ACC112 (cell line): ENCODE data around the gene OR5K1.

Source experiments
- H2AFZ ChIP-seq: fragments of 200-600 bp; sonication (generic); one replicate; pipeline ENCODE4 v1.6.0; 2017; ENCODE audit warnings: antibody characterized with exemption, low read length; ENCODE audit not compliant: unreplicated experiment
- H3K27ac ChIP-seq: fragments of 200-600 bp; sonication (generic); 2 replicates; pipeline ENCODE4 v1.5.1; 2014; ENCODE audit warnings: low read depth, mild to moderate bottlenecking, antibody characterized with exemption, low read length, moderate library complexity
- H3K27me3 ChIP-seq: fragments of 200-600 bp; sonication (generic); 2 replicates; pipeline ENCODE4 v1.6.1; 2014; ENCODE audit warnings: mild to moderate bottlenecking, antibody characterized with exemption, low read length, moderate library complexity, mixed read lengths; ENCODE audit not compliant: insufficient read depth
- H3K36me3 ChIP-seq: fragments of 200-600 bp; sonication (generic); 2 replicates; pipeline ENCODE4 v1.6.1; 2016; ENCODE audit warnings: mild to moderate bottlenecking, antibody characterized with exemption, low read length, moderate library complexity, mixed read lengths; ENCODE audit not compliant: insufficient read depth
- H3K4me1 ChIP-seq: fragments of 200-600 bp; sonication (generic); one replicate; pipeline ENCODE4 v1.6.1; 2016; ENCODE audit warnings: low read length, mixed read lengths; ENCODE audit not compliant: insufficient read depth, unreplicated experiment, control insufficient read depth
- H3K4me3 ChIP-seq: fragments of 200-600 bp; sonication (generic); 2 replicates; pipeline ENCODE4 v1.5.1; 2014; ENCODE audit warnings: mild to moderate bottlenecking, low read depth, low read length
- H3K79me2 ChIP-seq: fragments of 200-600 bp; sonication (generic); one replicate; pipeline ENCODE4 v1.6.0; 2016; ENCODE audit warnings: low read length; ENCODE audit not compliant: control insufficient read depth, unreplicated experiment, insufficient read depth

The OR5K1 gene

DNA sequence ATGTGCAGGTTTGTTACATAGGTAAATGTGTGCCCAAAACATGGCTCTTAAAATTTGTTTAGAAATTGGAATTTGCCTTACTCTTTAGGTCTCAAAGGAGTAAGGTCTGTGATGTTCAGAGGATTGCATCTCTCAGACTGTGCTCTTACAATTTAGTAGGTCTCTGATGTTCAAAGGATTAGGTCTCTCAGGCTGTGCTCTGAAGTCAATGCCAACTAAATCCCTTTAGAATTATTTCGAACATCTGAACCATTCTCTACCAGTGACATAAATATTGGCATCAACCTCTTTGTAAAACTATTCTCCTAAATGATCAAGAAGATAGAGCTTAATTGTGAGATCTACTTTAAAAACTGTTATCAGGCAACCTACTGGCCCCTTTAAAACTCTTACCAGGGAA is at the start of gene OR5K1:
TSS of gene OR5K1 (plus strand) at position 301 of the 400 bp plus-strand sequence. CDS start 6,376 bp downstream, outside the sequence.
- H3K27me3 ChIP-seq: peaks cover 40% of the 10 kb centered on the region
- H3K4me3 ChIP-seq: no peak within 1 kb of the TSS
- H3K4me1 ChIP-seq: no peaks in the 10 kb centered on the region
- no peak within 1 kb of the TSS for H2AFZ ChIP-seq
- no peaks in the 10 kb centered on the region for H3K36me3 ChIP-seq
- no peak within 1 kb of the TSS for H3K27ac ChIP-seq
- no peaks in the 10 kb centered on the region for H3K79me2 ChIP-seq

DNA sequence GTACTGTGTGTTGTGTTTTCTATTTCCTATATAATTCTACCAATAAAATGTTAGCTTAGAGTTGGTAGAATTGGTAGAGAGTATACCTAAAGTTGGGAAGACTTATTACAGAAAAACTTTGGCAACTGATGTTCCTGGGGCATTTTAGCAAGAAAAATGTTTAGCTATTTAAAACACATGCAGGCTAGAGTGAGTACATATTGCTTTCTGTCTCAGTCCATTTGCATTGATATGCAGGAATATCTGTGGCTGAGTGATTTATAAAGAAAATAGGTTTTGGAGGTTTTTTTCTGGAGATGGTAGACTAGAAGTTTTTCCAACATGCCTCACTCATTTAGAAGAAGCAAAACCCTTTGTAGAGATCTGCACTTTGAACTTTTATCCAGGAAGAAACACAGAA is 30.4 kb upstream of the OR5K1 start:
- Histone ChIP-seq H2AFZ (no peak overlapping the region), H3K4me1 (no peaks in the 10 kb centered on the region), H3K27me3 (peaks cover 22% of the 10 kb centered on the region; the same call in 1 of the 2 replicates), H3K4me3 (no peak overlapping the region), H3K27ac (no peak overlapping the region), H3K36me3 (no peaks in the 10 kb centered on the region), H3K79me2 (no peaks in the 10 kb centered on the region)

DNA sequence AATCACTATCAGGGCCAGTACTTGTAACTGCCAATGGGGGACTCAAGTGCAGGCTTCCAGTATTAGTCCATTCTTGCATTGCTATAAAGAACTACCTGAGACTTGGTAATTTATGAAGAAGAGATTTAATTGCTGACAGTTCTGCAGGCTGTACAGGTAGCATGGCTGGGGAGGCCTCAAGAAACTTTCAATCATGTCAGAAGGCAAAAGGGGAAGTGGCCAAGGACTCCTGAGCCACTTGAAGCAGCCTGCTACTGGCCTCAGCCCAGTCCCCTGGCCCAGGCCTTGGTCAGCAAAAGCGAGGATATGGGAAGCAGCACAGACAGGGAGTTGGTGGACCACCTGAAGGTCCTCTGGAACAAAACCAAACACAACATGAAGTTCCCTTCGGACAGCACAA is 29.2 kb upstream of the OR5K1 start:
- Histone ChIP-seq H3K4me3 (no peak overlapping the region), H3K27me3 (peaks cover 33% of the 10 kb centered on the region), H2AFZ (no peak overlapping the region), H3K4me1 (no peaks in the 10 kb centered on the region), H3K79me2 (no peaks in the 10 kb centered on the region), H3K27ac (no peak overlapping the region), H3K36me3 (no peaks in the 10 kb centered on the region)

- Histone ChIP-seq H3K36me3 (no peaks in the 10 kb centered on the region), H2AFZ (no peak overlapping the region)
Observed at GRCh38 chr3:98434412-98434811, 28.6 kb upstream of the OR5K1 start.

DNA sequence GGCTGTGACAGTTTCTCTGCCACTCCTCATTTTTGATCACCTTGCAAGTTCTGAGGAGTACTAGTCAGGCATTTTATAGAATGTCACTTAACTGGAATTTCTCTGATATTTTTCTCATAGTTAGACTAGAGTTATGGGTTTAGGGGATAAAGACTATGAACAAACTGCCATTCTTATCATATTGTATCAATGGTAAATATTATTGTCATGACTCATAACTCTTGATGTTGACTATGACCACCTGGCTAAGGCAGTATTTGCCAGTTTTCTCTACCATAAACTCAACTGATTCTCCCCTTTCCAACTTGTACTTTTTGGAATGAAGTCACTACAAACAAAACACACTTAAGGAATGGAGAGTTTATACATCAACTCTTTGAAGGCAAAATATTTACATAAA is 22.7 kb upstream of the OR5K1 start:
- Histone ChIP-seq H3K4me3 (no peak overlapping the region), H3K27ac (no peak overlapping the region), H3K4me1 (no peaks in the 10 kb centered on the region), H2AFZ (no peak overlapping the region), H3K79me2 (no peaks in the 10 kb centered on the region), H3K27me3 (peaks cover 71% of the 10 kb centered on the region), H3K36me3 (no peaks in the 10 kb centered on the region)

More at GRCh38 chr3:98434412-98434811, 28.6 kb upstream of the OR5K1 start:
- Histone ChIP-seq H3K27ac (no peak overlapping the region), H3K4me1 (no peaks in the 10 kb centered on the region), H3K27me3 (peaks cover 33% of the 10 kb centered on the region), H3K79me2 (no peaks in the 10 kb centered on the region), H3K4me3 (no peak overlapping the region)

GRCh38 chr3:98445949-98446406 is 17.0 kb upstream of the OR5K1 start:
- Histone ChIP-seq H3K4me1 (no peaks in the 10 kb centered on the region), H3K36me3 (no peaks in the 10 kb centered on the region), H2AFZ (no peak overlapping the region), H3K4me3 (no peak overlapping the region), H3K27ac (no peak overlapping the region), H3K79me2 (no peaks in the 10 kb centered on the region), H3K27me3 (peaks cover 45% of the 10 kb centered on the region)

DNA sequence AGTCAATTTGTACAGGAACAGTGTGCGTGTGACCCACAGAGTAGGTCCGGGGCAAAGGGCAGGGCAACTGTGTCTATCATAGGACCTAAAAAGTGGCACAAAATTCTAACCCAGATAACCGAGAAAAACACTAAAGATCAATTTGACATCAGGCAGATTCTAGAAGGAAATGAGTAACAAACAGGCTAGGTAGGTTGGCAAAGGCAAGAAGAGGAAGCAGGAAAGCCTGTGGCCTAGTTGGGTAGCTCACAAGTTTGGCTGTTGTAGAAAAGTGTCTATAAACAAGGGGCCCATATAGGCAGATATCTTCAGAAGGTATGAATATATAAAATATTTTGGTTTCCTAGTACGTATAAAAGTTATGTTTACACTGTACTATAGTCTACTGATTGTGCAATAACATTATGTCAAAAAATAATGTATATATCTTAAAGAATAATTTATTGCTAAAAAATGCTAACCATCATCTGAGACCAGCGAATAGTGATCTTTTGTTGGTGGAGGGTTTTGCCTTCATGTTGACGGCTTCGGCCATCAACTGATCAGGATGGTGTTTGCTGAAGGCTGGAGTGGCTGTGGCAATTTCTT is 13.3 kb upstream of the OR5K1 start:
- H3K4me1 ChIP-seq: no peaks in the 10 kb centered on the region
- no peak overlapping the region for H3K27ac ChIP-seq
- no peak overlapping the region for H2AFZ ChIP-seq

GRCh38 chr3:98450372-98450771 is 12.6 kb upstream of the OR5K1 start:
- Histone ChIP-seq H3K4me3 (no peak overlapping the region), H3K4me1 (no peaks in the 10 kb centered on the region), H2AFZ (no peak overlapping the region), H3K36me3 (no peaks in the 10 kb centered on the region), H3K79me2 (no peaks in the 10 kb centered on the region), H3K27ac (no peak overlapping the region), H3K27me3 (peaks cover 18% of the 10 kb centered on the region)

More for the DNA sequence above, 13.3 kb upstream of the OR5K1 start:
- Histone ChIP-seq H3K36me3 (no peaks in the 10 kb centered on the region), H3K27me3 (peaks cover 23% of the 10 kb centered on the region), H3K4me3 (no peak overlapping the region), H3K79me2 (no peaks in the 10 kb centered on the region)

- no peaks in the 10 kb centered on the region for H3K79me2 ChIP-seq
- no peak overlapping the region for H3K4me3 ChIP-seq
- H3K27me3 ChIP-seq: 0 out of 2 replicates have a peak, but pooled peaks cover 8% of the 10 kb centered on the region
- no peak overlapping the region for H2AFZ ChIP-seq
- no peaks in the 10 kb centered on the region for H3K4me1 ChIP-seq
- H3K27ac ChIP-seq: no peak overlapping the region
- H3K36me3 ChIP-seq: no peaks in the 10 kb centered on the region
Observed at GRCh38 chr3:98453827-98454226, 9.2 kb upstream of the OR5K1 start.

DNA sequence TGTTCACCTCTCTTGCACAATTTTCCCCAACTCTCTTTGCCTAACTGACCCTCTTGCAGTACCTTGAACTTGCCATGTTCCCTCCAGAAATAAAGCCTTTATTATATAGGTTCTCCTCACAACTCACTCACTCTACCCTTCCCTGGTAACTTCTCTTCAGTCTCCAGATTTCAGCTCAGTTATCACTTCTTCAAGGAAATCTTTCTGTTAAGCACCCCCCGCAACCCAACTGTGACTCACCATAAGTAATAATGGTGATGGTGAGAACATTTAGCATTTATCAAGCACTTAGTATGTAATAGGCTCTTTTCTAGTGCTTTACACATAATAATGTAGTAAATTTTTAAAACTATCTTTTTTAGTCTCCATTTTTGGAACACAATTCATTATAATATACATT is 8.1 kb upstream of the OR5K1 start:
- no peak overlapping the region for H3K27ac ChIP-seq
- H2AFZ ChIP-seq: no peak overlapping the region
- H3K36me3 ChIP-seq: no peaks in the 10 kb centered on the region
- no peaks in the 10 kb centered on the region for H3K4me1 ChIP-seq
- H3K27me3 ChIP-seq: peaks cover 8% of the 10 kb centered on the region; the same call in 1 of the 2 replicates
- H3K79me2 ChIP-seq: no peaks in the 10 kb centered on the region
- H3K4me3 ChIP-seq: no peak overlapping the region

GRCh38 chr3:98457543-98457942 is 5.5 kb upstream of the OR5K1 start:
- Histone ChIP-seq H3K4me1 (no peaks in the 10 kb centered on the region), H3K36me3 (no peaks in the 10 kb centered on the region), H2AFZ (no peak overlapping the region), H3K27me3 (peaks cover 31% of the 10 kb centered on the region), H3K79me2 (no peaks in the 10 kb centered on the region), H3K27ac (no peak overlapping the region), H3K4me3 (no peak overlapping the region)
